HEK293 (cell line): ENCODE data around the gene ATP5ME.

Source experiments
- CTCF ChIA-PET: fragments of 350-600 bp; formaldehyde crosslinking; extraction: SDS; loops from one replicate; lab custom pipeline; 2021; ENCODE audit warnings: antibody characterized with exemption; lab: Yijun Ruan, JAX
- POLR2A ChIA-PET: fragments of 300-600 bp; formaldehyde crosslinking; extraction: SDS; loops from one replicate; lab custom pipeline; 2020; ENCODE audit warnings: antibody characterized with exemption, inconsistent platforms; lab: Yijun Ruan, JAX
- H3K27ac ChIP-seq: fragments of 200-500 bp; sonication (Bioruptor generic); 2 replicates; pipeline ENCODE4 v1.5.1; 2014; ENCODE audit warnings: low read depth, low read length, control low read depth, inconsistent platforms; ENCODE audit errors: extremely low read depth
- H3K36me3 ChIP-seq, 2 experiments: fragments of 200-500 bp in 1 of 2; sonication (Bioruptor generic) in 1 of 2; 1 replicate in 1 of 2; 2 replicates in 1 of 2; pipeline ENCODE4 v1.5.1; 2014 to 2017; ENCODE audit warnings: inconsistent platforms in 2 of 2, low read length in 2 of 2; ENCODE audit not compliant: control insufficient read depth in 2 of 2, insufficient read depth in 1 of 2
- H3K4me1 ChIP-seq: fragments of 200-500 bp; sonication (Bioruptor generic); 2 replicates; pipeline ENCODE4 v1.5.1; 2014; ENCODE audit warnings: mild to moderate bottlenecking, low read length, inconsistent platforms; ENCODE audit not compliant: control insufficient read depth, insufficient read depth
- H3K4me3 ChIP-seq: 2 replicates; pipeline ENCODE4 v1.5.1; 2011; ENCODE audit warnings: low read depth, mild to moderate bottlenecking, control low read depth, low read length, moderate library complexity
- H3K9me3 ChIP-seq: fragments of 200-500 bp; sonication (Bioruptor generic); 2 replicates; pipeline ENCODE4 v1.5.1; 2014; ENCODE audit warnings: low read depth, low read length, inconsistent platforms; ENCODE audit not compliant: control insufficient read depth, insufficient read depth
- FEZF1 ChIP-seq: fragments of 450-650 bp; formaldehyde crosslinking; IDR thresholded peaks from 2 replicates; pipeline ENCODE4 v1.5.1; 2016; ENCODE audit warnings: missing biosample characterization, missing genetic modification characterization
- GLIS1 ChIP-seq: fragments of 450-650 bp; formaldehyde crosslinking; IDR thresholded peaks from 2 replicates; pipeline ENCODE4 v1.5.1; 2016; ENCODE audit warnings: missing biosample characterization, missing genetic modification characterization
- GLIS2 ChIP-seq: fragments of 450-650 bp; formaldehyde crosslinking; IDR thresholded peaks from 2 replicates; pipeline ENCODE4 v1.5.1; 2016; ENCODE audit warnings: missing biosample characterization, missing genetic modification characterization
- MZF1 ChIP-seq: fragments of 450-650 bp; formaldehyde crosslinking; IDR thresholded peaks from 2 replicates; pipeline ENCODE4 v1.5.1; 2017; ENCODE audit warnings: missing biosample characterization, missing genetic modification characterization, borderline replicate concordance
- SETDB1 ChIP-seq: IDR thresholded peaks from one replicate; pipeline ENCODE4 v1.6.1; 2017; ENCODE audit warnings: mild to moderate bottlenecking, low read length, moderate library complexity, mixed read lengths; ENCODE audit not compliant: insufficient read length
- SP3 ChIP-seq: fragments of 450-650 bp; formaldehyde crosslinking; IDR thresholded peaks from 2 replicates; pipeline ENCODE4 v1.5.1; 2016; ENCODE audit warnings: missing biosample characterization, missing genetic modification characterization
- ZIC2 ChIP-seq: fragments of 450-650 bp; formaldehyde crosslinking; IDR thresholded peaks from 2 replicates; pipeline ENCODE4 v1.5.1; 2016; ENCODE audit warnings: missing biosample characterization, missing genetic modification characterization
- ZNF157 ChIP-seq: fragments of 450-650 bp; formaldehyde crosslinking; IDR thresholded peaks from 2 replicates; pipeline ENCODE4 v1.5.1; 2016; ENCODE audit warnings: missing biosample characterization, missing genetic modification characterization
- ZNF16 ChIP-seq: fragments of 450-650 bp; formaldehyde crosslinking; IDR thresholded peaks from 2 replicates; pipeline ENCODE4 v1.5.1; 2016; ENCODE audit warnings: low read depth, missing biosample characterization, missing genetic modification characterization
- ZNF292 ChIP-seq: fragments of 450-650 bp; formaldehyde crosslinking; IDR thresholded peaks from 2 replicates; pipeline ENCODE4 v1.5.1; 2016; ENCODE audit warnings: low read depth, missing biosample characterization, missing genetic modification characterization, borderline replicate concordance
- ZNF561 ChIP-seq: fragments of 450-650 bp; IDR thresholded peaks from 2 replicates; pipeline ENCODE4 v1.5.1; 2018; ENCODE audit warnings: missing biosample characterization, missing genetic modification characterization, borderline replicate concordance
- ZNF830 ChIP-seq: fragments of 450-650 bp; IDR thresholded peaks from 2 replicates; pipeline ENCODE4 v1.5.0; 2018; ENCODE audit warnings: missing biosample characterization, missing genetic modification characterization, low read depth, mild to moderate bottlenecking, moderate library complexity
- TF ChIP-seq, protein P1 (sequence below): fragments of 450-650 bp; formaldehyde crosslinking; conservative IDR thresholded peaks from 2 replicates; pipeline ENCODE4 v1.5.1; 2016; ENCODE audit warnings: low read depth, missing biosample characterization, missing genetic modification characterization
- TF ChIP-seq, protein P2 (sequence below): fragments of 450-650 bp; formaldehyde crosslinking; IDR thresholded peaks from 2 replicates; pipeline ENCODE4 v1.5.1; 2016; ENCODE audit warnings: missing biosample characterization, missing genetic modification characterization
- TF ChIP-seq, protein P3 (sequence below): fragments of 450-650 bp; formaldehyde crosslinking; IDR thresholded peaks from 2 replicates; pipeline ENCODE4 v1.5.1; 2016; ENCODE audit warnings: missing biosample characterization, missing genetic modification characterization
- TF ChIP-seq, protein P4 (sequence below): fragments of 450-650 bp; formaldehyde crosslinking; IDR thresholded peaks from 2 replicates; pipeline ENCODE4 v1.5.1; 2016; ENCODE audit warnings: missing biosample characterization, missing genetic modification characterization
- TF ChIP-seq, protein P5 (sequence below): fragments of 450-650 bp; formaldehyde crosslinking; IDR thresholded peaks from 2 replicates; pipeline ENCODE4 v1.5.1; 2016; ENCODE audit warnings: missing biosample characterization, missing genetic modification characterization
- TF ChIP-seq, protein P6 (sequence below): fragments of 450-650 bp; formaldehyde crosslinking; IDR thresholded peaks from 2 replicates; pipeline ENCODE4 v1.5.1; 2016; ENCODE audit warnings: missing biosample characterization, missing genetic modification characterization

The ATP5ME gene

DNA sequence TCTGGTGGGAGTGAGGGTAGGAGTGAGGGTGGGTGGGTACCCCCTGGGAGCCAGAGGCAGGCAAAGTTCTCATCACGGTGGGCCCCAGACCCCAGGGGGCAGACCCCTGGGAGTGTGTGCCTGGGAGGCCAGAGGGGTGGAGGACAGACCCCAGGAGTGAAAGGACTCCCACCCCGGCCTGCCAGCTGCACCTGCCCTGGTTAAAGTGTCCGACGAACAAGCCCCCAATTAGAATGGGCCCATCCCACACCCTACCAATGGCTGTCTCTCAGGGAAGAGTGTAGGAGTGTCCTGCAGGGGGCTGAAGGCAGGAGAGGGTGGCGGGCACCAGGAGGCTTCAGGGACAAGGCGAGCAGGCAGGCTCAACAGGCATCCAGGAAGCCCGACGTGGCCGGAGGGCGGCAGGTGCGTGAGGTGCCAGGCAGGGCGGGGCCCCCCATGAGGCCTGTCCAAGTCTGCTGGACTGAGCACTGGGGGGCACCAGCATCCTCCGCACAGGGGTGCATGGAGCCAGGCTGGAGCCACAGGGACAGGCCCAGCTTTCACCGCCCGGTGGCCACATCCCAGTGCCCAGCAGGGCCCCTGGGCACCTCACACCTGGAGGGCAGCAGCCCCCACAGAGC, 40.0 kb downstream of the ATP5ME start:
- POLR2A ChIA-PET = no interaction called here
- H3K9me3 ChIP-seq = no peaks in the 10 kb centered on the region
- H3K27ac ChIP-seq = no peak overlapping the region
- no peak overlapping the region for H3K4me3 ChIP-seq
- no peaks in the 10 kb centered on the region for H3K36me3 ChIP-seq
- no peak for TF ChIP-seq ZNF292 (tag by site-specific recombination)
- TF ChIP-seq ZIC2 (tag by site-specific recombination) = peak; percentile 50
- TF ChIP-seq GLIS2 (tag by site-specific recombination) = peak; percentile 39; the same call in 1 of the 2 replicates
- TF ChIP-seq ZNF830 (tag by site-specific recombination) = no peak
- peak; percentile 50 for TF ChIP-seq GLIS1 (tag by site-specific recombination)
- CTCF ChIA-PET = no interaction called here
- no peaks in the 10 kb centered on the region for H3K4me1 ChIP-seq

DNA sequence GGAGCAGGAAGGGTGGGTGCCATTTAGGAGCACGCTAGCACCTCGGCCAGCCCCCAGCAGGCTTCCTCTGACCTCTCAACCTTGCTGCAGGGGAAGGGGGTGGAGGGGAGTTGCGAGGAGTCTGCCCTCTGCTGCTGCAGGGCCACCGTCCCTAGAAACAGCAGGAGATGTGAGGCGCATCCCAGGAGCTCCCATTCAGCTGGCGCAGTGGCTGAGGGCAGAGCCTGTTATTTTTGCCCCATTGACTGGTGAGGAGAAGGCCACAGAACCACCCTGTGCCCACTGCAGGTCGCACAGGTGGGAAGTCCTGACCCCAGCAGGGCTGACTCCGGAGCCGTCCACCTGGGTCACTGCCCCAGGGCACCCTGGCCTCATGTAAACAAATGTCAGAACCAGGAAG, 40.7 kb downstream of the ATP5ME start:
- POLR2A ChIA-PET = no interaction called here
- CTCF ChIA-PET = no interaction called here
- Histone ChIP-seq H3K9me3 (no peaks in the 10 kb centered on the region), H3K27ac (no peak overlapping the region), H3K36me3 (no peaks in the 10 kb centered on the region), H3K4me1 (no peaks in the 10 kb centered on the region), H3K4me3 (no peak overlapping the region)
- TF ChIP-seq, protein P1, sequence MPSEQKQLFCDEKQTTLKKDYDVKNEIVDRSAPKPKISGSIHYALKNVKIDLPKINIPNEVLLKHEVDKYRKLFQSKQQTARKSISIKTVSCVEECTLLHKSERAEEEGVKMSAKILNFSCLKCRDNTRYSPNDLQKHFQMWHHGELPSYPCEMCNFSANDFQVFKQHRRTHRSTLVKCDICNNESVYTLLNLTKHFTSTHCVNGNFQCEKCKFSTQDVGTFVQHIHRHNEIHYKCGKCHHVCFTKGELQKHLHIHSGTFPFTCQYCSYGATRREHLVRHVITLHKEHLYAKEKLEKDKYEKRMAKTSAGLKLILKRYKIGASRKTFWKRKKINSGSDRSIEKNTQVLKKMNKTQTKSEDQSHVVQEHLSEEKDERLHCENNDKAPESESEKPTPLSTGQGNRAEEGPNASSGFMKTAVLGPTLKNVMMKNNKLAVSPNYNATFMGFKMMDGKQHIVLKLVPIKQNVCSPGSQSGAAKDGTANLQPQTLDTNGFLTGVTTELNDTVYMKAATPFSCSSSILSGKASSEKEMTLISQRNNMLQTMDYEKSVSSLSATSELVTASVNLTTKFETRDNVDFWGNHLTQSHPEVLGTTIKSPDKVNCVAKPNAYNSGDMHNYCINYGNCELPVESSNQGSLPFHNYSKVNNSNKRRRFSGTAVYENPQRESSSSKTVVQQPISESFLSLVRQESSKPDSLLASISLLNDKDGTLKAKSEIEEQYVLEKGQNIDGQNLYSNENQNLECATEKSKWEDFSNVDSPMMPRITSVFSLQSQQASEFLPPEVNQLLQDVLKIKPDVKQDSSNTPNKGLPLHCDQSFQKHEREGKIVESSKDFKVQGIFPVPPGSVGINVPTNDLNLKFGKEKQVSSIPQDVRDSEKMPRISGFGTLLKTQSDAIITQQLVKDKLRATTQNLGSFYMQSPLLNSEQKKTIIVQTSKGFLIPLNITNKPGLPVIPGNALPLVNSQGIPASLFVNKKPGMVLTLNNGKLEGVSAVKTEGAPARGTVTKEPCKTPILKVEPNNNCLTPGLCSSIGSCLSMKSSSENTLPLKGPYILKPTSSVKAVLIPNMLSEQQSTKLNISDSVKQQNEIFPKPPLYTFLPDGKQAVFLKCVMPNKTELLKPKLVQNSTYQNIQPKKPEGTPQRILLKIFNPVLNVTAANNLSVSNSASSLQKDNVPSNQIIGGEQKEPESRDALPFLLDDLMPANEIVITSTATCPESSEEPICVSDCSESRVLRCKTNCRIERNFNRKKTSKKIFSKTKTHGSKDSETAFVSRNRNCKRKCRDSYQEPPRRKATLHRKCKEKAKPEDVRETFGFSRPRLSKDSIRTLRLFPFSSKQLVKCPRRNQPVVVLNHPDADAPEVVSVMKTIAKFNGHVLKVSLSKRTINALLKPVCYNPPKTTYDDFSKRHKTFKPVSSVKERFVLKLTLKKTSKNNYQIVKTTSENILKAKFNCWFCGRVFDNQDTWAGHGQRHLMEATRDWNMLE = no peak
- no peak for TF ChIP-seq FEZF1 (tag by site-specific recombination)
- no peak for TF ChIP-seq ZNF157 (tag by site-specific recombination)
- no peak for TF ChIP-seq ZNF16 (tag by site-specific recombination)
- no peak for TF ChIP-seq ZNF561 (tag by site-specific recombination)
- TF ChIP-seq, protein P2, sequence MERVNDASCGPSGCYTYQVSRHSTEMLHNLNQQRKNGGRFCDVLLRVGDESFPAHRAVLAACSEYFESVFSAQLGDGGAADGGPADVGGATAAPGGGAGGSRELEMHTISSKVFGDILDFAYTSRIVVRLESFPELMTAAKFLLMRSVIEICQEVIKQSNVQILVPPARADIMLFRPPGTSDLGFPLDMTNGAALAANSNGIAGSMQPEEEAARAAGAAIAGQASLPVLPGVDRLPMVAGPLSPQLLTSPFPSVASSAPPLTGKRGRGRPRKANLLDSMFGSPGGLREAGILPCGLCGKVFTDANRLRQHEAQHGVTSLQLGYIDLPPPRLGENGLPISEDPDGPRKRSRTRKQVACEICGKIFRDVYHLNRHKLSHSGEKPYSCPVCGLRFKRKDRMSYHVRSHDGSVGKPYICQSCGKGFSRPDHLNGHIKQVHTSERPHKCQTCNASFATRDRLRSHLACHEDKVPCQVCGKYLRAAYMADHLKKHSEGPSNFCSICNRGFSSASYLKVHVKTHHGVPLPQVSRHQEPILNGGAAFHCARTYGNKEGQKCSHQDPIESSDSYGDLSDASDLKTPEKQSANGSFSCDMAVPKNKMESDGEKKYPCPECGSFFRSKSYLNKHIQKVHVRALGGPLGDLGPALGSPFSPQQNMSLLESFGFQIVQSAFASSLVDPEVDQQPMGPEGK = no peak
- no peak for TF ChIP-seq SETDB1
- TF ChIP-seq, protein P3, sequence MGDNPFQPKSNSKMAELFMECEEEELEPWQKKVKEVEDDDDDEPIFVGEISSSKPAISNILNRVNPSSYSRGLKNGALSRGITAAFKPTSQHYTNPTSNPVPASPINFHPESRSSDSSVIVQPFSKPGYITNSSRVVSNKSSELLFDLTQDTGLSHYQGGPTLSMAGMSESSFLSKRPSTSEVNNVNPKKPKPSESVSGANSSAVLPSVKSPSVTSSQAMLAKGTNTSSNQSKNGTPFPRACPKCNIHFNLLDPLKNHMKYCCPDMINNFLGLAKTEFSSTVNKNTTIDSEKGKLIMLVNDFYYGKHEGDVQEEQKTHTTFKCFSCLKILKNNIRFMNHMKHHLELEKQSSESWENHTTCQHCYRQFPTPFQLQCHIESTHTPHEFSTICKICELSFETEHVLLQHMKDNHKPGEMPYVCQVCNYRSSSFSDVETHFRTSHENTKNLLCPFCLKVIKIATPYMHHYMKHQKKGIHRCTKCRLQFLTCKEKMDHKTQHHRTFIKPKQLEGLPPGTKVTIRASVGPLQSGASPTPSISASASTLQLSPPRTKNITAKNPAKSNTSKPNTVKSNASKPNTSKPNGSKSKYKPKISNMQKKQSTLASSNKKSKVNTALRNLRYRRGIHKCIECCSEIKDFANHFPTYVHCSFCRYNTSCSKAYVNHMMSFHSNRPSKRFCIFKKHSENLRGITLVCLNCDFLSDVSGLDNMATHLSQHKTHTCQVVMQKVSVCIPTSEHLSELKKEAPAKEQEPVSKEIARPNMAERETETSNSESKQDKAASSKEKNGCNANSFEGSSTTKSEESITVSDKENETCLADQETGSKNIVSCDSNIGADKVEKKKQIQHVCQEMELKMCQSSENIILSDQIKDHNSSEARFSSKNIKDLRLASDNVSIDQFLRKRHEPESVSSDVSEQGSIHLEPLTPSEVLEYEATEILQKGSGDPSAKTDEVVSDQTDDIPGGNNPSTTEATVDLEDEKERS (tag by site-specific recombination) = no peak
- TF ChIP-seq, protein P4, sequence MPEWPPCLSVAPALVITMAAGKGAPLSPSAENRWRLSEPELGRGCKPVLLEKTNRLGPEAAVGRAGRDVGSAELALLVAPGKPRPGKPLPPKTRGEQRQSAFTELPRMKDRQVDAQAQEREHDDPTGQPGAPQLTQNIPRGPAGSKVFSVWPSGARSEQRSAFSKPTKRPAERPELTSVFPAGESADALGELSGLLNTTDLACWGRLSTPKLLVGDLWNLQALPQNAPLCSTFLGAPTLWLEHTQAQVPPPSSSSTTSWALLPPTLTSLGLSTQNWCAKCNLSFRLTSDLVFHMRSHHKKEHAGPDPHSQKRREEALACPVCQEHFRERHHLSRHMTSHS (tag by site-specific recombination) = no peak
- no peak for TF ChIP-seq SP3
- no peak for TF ChIP-seq MZF1 (tag by site-specific recombination)
- TF ChIP-seq, protein P5, sequence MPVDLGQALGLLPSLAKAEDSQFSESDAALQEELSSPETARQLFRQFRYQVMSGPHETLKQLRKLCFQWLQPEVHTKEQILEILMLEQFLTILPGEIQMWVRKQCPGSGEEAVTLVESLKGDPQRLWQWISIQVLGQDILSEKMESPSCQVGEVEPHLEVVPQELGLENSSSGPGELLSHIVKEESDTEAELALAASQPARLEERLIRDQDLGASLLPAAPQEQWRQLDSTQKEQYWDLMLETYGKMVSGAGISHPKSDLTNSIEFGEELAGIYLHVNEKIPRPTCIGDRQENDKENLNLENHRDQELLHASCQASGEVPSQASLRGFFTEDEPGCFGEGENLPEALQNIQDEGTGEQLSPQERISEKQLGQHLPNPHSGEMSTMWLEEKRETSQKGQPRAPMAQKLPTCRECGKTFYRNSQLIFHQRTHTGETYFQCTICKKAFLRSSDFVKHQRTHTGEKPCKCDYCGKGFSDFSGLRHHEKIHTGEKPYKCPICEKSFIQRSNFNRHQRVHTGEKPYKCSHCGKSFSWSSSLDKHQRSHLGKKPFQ (tag by site-specific recombination) = no peak
- TF ChIP-seq, protein P6, sequence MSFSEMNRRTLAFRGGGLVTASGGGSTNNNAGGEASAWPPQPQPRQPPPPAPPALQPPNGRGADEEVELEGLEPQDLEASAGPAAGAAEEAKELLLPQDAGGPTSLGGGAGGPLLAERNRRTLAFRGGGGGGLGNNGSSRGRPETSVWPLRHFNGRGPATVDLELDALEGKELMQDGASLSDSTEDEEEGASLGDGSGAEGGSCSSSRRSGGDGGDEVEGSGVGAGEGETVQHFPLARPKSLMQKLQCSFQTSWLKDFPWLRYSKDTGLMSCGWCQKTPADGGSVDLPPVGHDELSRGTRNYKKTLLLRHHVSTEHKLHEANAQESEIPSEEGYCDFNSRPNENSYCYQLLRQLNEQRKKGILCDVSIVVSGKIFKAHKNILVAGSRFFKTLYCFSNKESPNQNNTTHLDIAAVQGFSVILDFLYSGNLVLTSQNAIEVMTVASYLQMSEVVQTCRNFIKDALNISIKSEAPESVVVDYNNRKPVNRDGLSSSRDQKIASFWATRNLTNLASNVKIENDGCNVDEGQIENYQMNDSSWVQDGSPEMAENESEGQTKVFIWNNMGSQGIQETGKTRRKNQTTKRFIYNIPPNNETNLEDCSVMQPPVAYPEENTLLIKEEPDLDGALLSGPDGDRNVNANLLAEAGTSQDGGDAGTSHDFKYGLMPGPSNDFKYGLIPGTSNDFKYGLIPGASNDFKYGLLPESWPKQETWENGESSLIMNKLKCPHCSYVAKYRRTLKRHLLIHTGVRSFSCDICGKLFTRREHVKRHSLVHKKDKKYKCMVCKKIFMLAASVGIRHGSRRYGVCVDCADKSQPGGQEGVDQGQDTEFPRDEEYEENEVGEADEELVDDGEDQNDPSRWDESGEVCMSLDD (tag by site-specific recombination) = no peak
